ENCODE measurements around the gene HPCAL1.

Gene HPCAL1

GRCh38 chr2:10324095-10324832 lies 21.6 kb downstream of the HPCAL1 start:
- DNase-seq (ENCODE audit: low read depth): no peak

- no peak for DNase-seq (ENCODE audit: low read depth)
These were observed 22.8 kb downstream of the HPCAL1 start for GRCh38 chr2:10325278-10326145.

GRCh38 chr2:10326151-10326616 lies 23.5 kb downstream of the HPCAL1 start:
- DNase-seq (ENCODE audit: low read depth): no peak

GRCh38 chr2:10326707-10327594 lies 24.2 kb downstream of the HPCAL1 start:
- no peak for DNase-seq (ENCODE audit: low read depth)

- DNase-seq (ENCODE audit: low read depth): no peak
These were observed 25.4 kb downstream of the HPCAL1 start for GRCh38 chr2:10327896-10328669.

- no peak for DNase-seq (ENCODE audit: low read depth)
These were observed 26.2 kb downstream of the HPCAL1 start for GRCh38 chr2:10328670-10329579.

GRCh38 chr2:10329580-10329879 lies 26.8 kb downstream of the HPCAL1 start:
- no peak for DNase-seq (ENCODE audit: low read depth)

- DNase-seq (ENCODE audit: low read depth): no peak
These were observed 27.4 kb downstream of the HPCAL1 start for GRCh38 chr2:10329880-10330699.

- no peak for DNase-seq (ENCODE audit: low read depth)
These were observed 28.0 kb downstream of the HPCAL1 start for GRCh38 chr2:10330700-10331026.

GRCh38 chr2:10331027-10331701 lies 28.5 kb downstream of the HPCAL1 start:
- peak; percentile 18 for DNase-seq (ENCODE audit: low read depth)

- DNase-seq (ENCODE audit: low read depth): no peak
These were observed 29.1 kb downstream of the HPCAL1 start for GRCh38 chr2:10331702-10332401.

GRCh38 chr2:10332402-10333246 lies 29.9 kb downstream of the HPCAL1 start:
- peak; percentile 88 for DNase-seq (ENCODE audit: low read depth)

- DNase-seq (ENCODE audit: low read depth): peak; percentile 36
These were observed 30.5 kb downstream of the HPCAL1 start for GRCh38 chr2:10333247-10333613.

GRCh38 chr2:10333966-10334365 lies 31.3 kb downstream of the HPCAL1 start:
- DNase-seq (ENCODE audit: low read depth): no peak

GRCh38 chr2:10335046-10335840 lies 32.5 kb downstream of the HPCAL1 start:
- DNase-seq (ENCODE audit: low read depth): no peak

- DNase-seq (ENCODE audit: low read depth): no peak
These were observed 33.6 kb downstream of the HPCAL1 start for GRCh38 chr2:10336283-10336682.

Data from CMK (cell line).